Neural cell (in vitro differentiated cells): ENCODE data around the gene RARG. TPM values are rescaled to one million over a fixed set of nuclear protein-coding genes. Genes with fewer than 3 reads are reported as not detected.

Source experiments
- H2AFZ ChIP-seq: fragments of 200-600, 300-800 bp; sonication (generic), shearing (Covaris generic); 2 replicates; pipeline ENCODE4 v1.6.0; 2014; ENCODE audit warnings: low read depth, mild to moderate bottlenecking, antibody characterized with exemption, low read length, moderate library complexity
- H3F3A ChIP-seq: fragments of 200-600 bp; shearing (Covaris generic); 2 replicates; pipeline ENCODE4 v1.6.1; 2016; ENCODE audit warnings: mild to moderate bottlenecking, moderate library complexity, mixed read lengths, antibody characterized with exemption, low read length; ENCODE audit not compliant: insufficient read depth, poor library complexity, severe bottlenecking
- H3K27ac ChIP-seq: fragments of 200-600, 300-800 bp; sonication (generic), shearing (Covaris generic); 2 replicates; pipeline ENCODE4 v1.5.1; 2014; ENCODE audit warnings: mild to moderate bottlenecking, low read length, moderate library complexity
- H3K27me3 ChIP-seq: fragments of 300-800, 200-600 bp; sonication (generic), shearing (Covaris generic); 2 replicates; pipeline ENCODE4 v1.6.0; 2014; ENCODE audit warnings: mild to moderate bottlenecking, low read depth, low read length, moderate library complexity; ENCODE audit not compliant: insufficient read depth
- H3K36me3 ChIP-seq: fragments of 300-800, 200-600 bp; sonication (generic), shearing (Covaris generic); 2 replicates; pipeline ENCODE4 v1.5.1; 2014; ENCODE audit warnings: mild to moderate bottlenecking, antibody characterized with exemption, low read length, moderate library complexity; ENCODE audit not compliant: insufficient read depth
- H3K4me2 ChIP-seq: fragments of 300-800, 200-600 bp; sonication (generic), shearing (Covaris generic); 2 replicates; pipeline ENCODE4 v1.6.0; 2014; ENCODE audit warnings: mild to moderate bottlenecking, low read length
- H3K4me3 ChIP-seq: fragments of 300-800, 200-600 bp; sonication (generic), shearing (Covaris generic); 2 replicates; pipeline ENCODE4 v1.5.1; 2014; ENCODE audit warnings: mild to moderate bottlenecking, low read length, moderate library complexity
- H3K79me2 ChIP-seq: fragments of 200-600 bp; shearing (Covaris generic); replicated peaks from 2 replicates; pipeline ENCODE4 v1.6.0; 2014; ENCODE audit warnings: mild to moderate bottlenecking, low read length, moderate library complexity; ENCODE audit not compliant: insufficient read depth
- H3K9ac ChIP-seq: fragments of 300-800, 200-600 bp; sonication (generic), shearing (Covaris generic); 2 replicates; pipeline ENCODE4 v1.6.1; 2016; ENCODE audit warnings: mild to moderate bottlenecking, low read length, mixed read lengths
- H3K9me2 ChIP-seq: fragments of 200-600 bp; shearing (Covaris generic); 2 replicates; pipeline ENCODE4 v1.6.1; 2016; ENCODE audit warnings: mild to moderate bottlenecking, low read length, mixed read lengths; ENCODE audit not compliant: insufficient read depth
- H3K9me3 ChIP-seq: fragments of 200-600, 300-800 bp; sonication (generic), shearing (Covaris generic); 2 replicates; pipeline ENCODE4 v1.6.1; 2016; ENCODE audit warnings: mild to moderate bottlenecking, mixed run types, low read length, moderate library complexity, mixed read lengths
- H4K20me1 ChIP-seq: fragments of 200-600 bp; shearing (Covaris generic); 2 replicates; pipeline ENCODE4 v1.6.1; 2016; ENCODE audit warnings: mild to moderate bottlenecking, mixed run types; ENCODE audit not compliant: insufficient read depth
- CTCF ChIP-seq: fragments of 450-650 bp; IDR thresholded peaks from 2 replicates; pipeline ENCODE4 v1.5.1; 2014; ENCODE audit warnings: antibody characterized with exemption, mild to moderate bottlenecking, moderate library complexity; ENCODE audit not compliant: poor library complexity, severe bottlenecking
- EP300 ChIP-seq: fragments of 450-650 bp; conservative IDR thresholded peaks from 2 replicates; pipeline ENCODE4 v1.6.1; 2014; ENCODE audit warnings: antibody characterized with exemption, mild to moderate bottlenecking, moderate library complexity; ENCODE audit not compliant: poor library complexity, severe bottlenecking
- EZH2 ChIP-seq: fragments of 200-600, 300-800 bp; shearing (Covaris generic), sonication (generic); IDR thresholded peaks from 2 replicates; pipeline ENCODE4 v1.6.1; 2014; ENCODE audit warnings: antibody characterized with exemption, low read length, borderline replicate concordance, mild to moderate bottlenecking; ENCODE audit not compliant: insufficient read depth, poor library complexity, severe bottlenecking
- POLR2AphosphoS5 ChIP-seq: IDR thresholded peaks from 2 replicates; pipeline ENCODE4 v1.6.1; 2012
- RAD21 ChIP-seq: fragments of 450-650 bp; conservative IDR thresholded peaks from 2 replicates; pipeline ENCODE4 v1.6.1; 2014; ENCODE audit warnings: antibody characterized with exemption, mild to moderate bottlenecking, moderate library complexity
- REST ChIP-seq: IDR thresholded peaks from 2 replicates; pipeline ENCODE4 v1.6.1; 2012; ENCODE audit warnings: borderline replicate concordance
- SMC3 ChIP-seq: fragments of 450-650 bp; conservative IDR thresholded peaks from 2 replicates; pipeline ENCODE4 v1.6.1; 2014; ENCODE audit warnings: antibody characterized with exemption, mild to moderate bottlenecking, moderate library complexity; ENCODE audit not compliant: poor library complexity
- TAF1 ChIP-seq: IDR thresholded peaks from 2 replicates; pipeline ENCODE4 v1.6.1; 2012; ENCODE audit warnings: low read depth
- polyA plus RNA-seq: library from polyadenylated mRNA; depleted of rRNA; stranded (reverse); fragments of >200 nt; gene quantifications from 2 replicates; pipeline ENCODE4 v1.2.3, GENCODE V29; 2014

The RARG gene
- polyA plus RNA-seq, 1 donor from 2014 or later = 0.61 TPM

GRCh38 chr12:53241623-53242412 lies 9.8 kb upstream of the RARG start:
- Histone ChIP-seq H3K79me2 (no peaks in the 10 kb centered on the region), H3K9ac (no peak overlapping the region), H3K4me3 (no peak overlapping the region), H3K4me2 (no peak overlapping the region), H3K27me3 (no peaks in the 10 kb centered on the region), H3K27ac (no peak overlapping the region), H2AFZ (no peak overlapping the region), H3K36me3 (no peaks in the 10 kb centered on the region), H4K20me1 (no peaks in the 10 kb centered on the region), H3K9me3 (no peaks in the 10 kb centered on the region), H3F3A (no peaks in the 10 kb centered on the region), H3K9me2 (no peaks in the 10 kb centered on the region)
- TF ChIP-seq RAD21 = no peak
- TF ChIP-seq REST = no peak
- no peak for TF ChIP-seq TAF1
- no peak for TF ChIP-seq SMC3
- no peak for TF ChIP-seq CTCF
- no peak for TF ChIP-seq EZH2
- TF ChIP-seq POLR2AphosphoS5 = no peak

- H3K9me3 ChIP-seq = no peaks in the 10 kb centered on the region
- H3K79me2 ChIP-seq = no peaks in the 10 kb centered on the region
- H3K36me3 ChIP-seq = no peaks in the 10 kb centered on the region
- H3K27ac ChIP-seq = no peak overlapping the region
- H3K4me2 ChIP-seq = no peak overlapping the region
- H3K9me2 ChIP-seq = no peaks in the 10 kb centered on the region
- H3K4me3 ChIP-seq = no peak overlapping the region
- no peaks in the 10 kb centered on the region for H3K27me3 ChIP-seq
- no peak for TF ChIP-seq EP300
- no peak for TF ChIP-seq POLR2AphosphoS5
- H2AFZ ChIP-seq = no peak overlapping the region
- no peak overlapping the region for H3K9ac ChIP-seq
- no peaks in the 10 kb centered on the region for H3F3A ChIP-seq
- no peaks in the 10 kb centered on the region for H4K20me1 ChIP-seq
Measured at GRCh38 chr12:53239643-53240258, 7.7 kb upstream of the RARG start.
